ENCODE results near the gene CHN2.

The CHN2 gene

GRCh38 chr7:29274146-29275017 lies 79.8 kb downstream of the CHN2 start:
- no peaks in the 10 kb centered on the region for H3K79me2 ChIP-seq (ENCODE audit: insufficient read depth, low read length)
- H3K36me3 ChIP-seq (ENCODE audit: low read length): no peaks in the 10 kb centered on the region
- peaks cover 23% of the 10 kb centered on the region for H3F3A ChIP-seq (ENCODE audit: insufficient read depth)
- H2AFZ ChIP-seq (ENCODE audit: low read depth, low read length, severe bottlenecking): no peak overlapping the region
- TF ChIP-seq EZH2phosphoT487 (conservative IDR thresholded peaks at IDR 0.05; ENCODE audit: low read length) (no peak), CTCF (IDR thresholded peaks at IDR 0.05; ENCODE audit: insufficient read depth, low read length, poor library complexity, severe bottlenecking) (no peak)
- no peaks in the 10 kb centered on the region for H4K20me1 ChIP-seq (ENCODE audit: low read depth, low read length)
- H3K9me2 ChIP-seq (replicated peaks; ENCODE audit: insufficient read depth, low read length): no peaks in the 10 kb centered on the region
- H3K4me3 ChIP-seq (ENCODE audit: insufficient read depth, low read length, poor library complexity, severe bottlenecking): no peak overlapping the region
- peak overlapping the region; percentile 95 for H3K27ac ChIP-seq (ENCODE audit: low read depth, low read length)
- no peaks in the 10 kb centered on the region for H3K27me3 ChIP-seq (ENCODE audit: low read length)
- no peak overlapping the region for H3K9ac ChIP-seq (ENCODE audit: low read length)
- peak overlapping the region; percentile 56 for H3K4me2 ChIP-seq (ENCODE audit: low read depth, low read length, poor library complexity, severe bottlenecking)
- H3K9me3 ChIP-seq (ENCODE audit: insufficient read depth, low read length): no peaks in the 10 kb centered on the region

DNA sequence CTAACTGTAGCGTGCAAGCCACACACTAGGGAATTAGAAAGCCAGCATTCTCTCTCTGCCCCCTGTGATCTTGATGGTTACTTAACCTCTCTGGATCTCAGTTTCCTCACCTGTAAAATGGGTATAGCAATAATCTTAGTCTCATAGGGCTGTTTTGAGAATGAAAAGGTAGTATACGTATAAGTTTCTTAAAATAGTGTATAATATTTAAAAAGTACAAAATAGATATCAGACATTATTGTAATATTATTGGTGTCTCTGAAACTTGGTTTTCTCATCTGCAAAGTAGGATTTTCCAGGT lies 80.4 kb downstream of the CHN2 start:
- Histone ChIP-seq H3K27me3 (ENCODE audit: low read length) (no peaks in the 10 kb centered on the region), H3K4me3 (ENCODE audit: insufficient read depth, low read length, poor library complexity, severe bottlenecking) (no peak overlapping the region), H3K36me3 (ENCODE audit: low read length) (no peaks in the 10 kb centered on the region), H3K9ac (ENCODE audit: low read length) (no peak overlapping the region), H3K79me2 (ENCODE audit: insufficient read depth, low read length) (no peaks in the 10 kb centered on the region), H2AFZ (ENCODE audit: low read depth, low read length, severe bottlenecking) (no peak overlapping the region), H4K20me1 (ENCODE audit: low read depth, low read length) (no peaks in the 10 kb centered on the region), H3K4me2 (ENCODE audit: low read depth, low read length, poor library complexity, severe bottlenecking) (peak overlapping the region; percentile 56), H3K27ac (ENCODE audit: low read depth, low read length) (peak overlapping the region; percentile 95), H3F3A (ENCODE audit: insufficient read depth) (peaks cover 23% of the 10 kb centered on the region), H3K9me3 (ENCODE audit: insufficient read depth, low read length) (no peaks in the 10 kb centered on the region), H3K9me2 (replicated peaks; ENCODE audit: insufficient read depth, low read length) (no peaks in the 10 kb centered on the region)
- TF ChIP-seq EZH2phosphoT487 (conservative IDR thresholded peaks at IDR 0.05; ENCODE audit: low read length): no peak
- TF ChIP-seq CTCF (IDR thresholded peaks at IDR 0.05; ENCODE audit: insufficient read depth, low read length, poor library complexity, severe bottlenecking): no peak

DNA sequence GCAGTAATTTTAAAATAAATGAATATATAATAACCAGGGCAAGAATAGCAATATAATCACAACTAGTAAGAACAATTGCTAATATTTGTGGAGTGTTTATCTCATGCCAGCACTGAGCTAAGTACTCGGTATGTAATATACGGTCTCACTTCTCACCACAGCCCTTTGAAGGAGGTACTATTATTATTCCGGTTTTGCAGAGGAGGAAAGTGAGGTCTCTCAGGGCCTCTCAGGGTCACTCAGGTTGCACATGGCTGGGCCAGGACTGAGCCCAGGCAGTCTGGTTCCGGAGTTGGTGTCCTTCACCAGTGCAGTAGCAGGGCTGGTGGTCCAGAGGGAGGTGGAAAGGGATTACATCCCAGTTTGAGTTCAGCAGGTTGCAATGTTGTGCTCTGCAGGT lies 80.9 kb downstream of the CHN2 start:
- Histone ChIP-seq H3K36me3 (ENCODE audit: low read length) (no peaks in the 10 kb centered on the region), H4K20me1 (ENCODE audit: low read depth, low read length) (no peaks in the 10 kb centered on the region), H3K4me3 (ENCODE audit: insufficient read depth, low read length, poor library complexity, severe bottlenecking) (no peak overlapping the region), H3K27me3 (ENCODE audit: low read length) (no peaks in the 10 kb centered on the region), H3K9me2 (replicated peaks; ENCODE audit: insufficient read depth, low read length) (no peaks in the 10 kb centered on the region), H3K79me2 (ENCODE audit: insufficient read depth, low read length) (no peaks in the 10 kb centered on the region), H3K27ac (ENCODE audit: low read depth, low read length) (peak overlapping the region; percentile 95), H3F3A (ENCODE audit: insufficient read depth) (peaks cover 23% of the 10 kb centered on the region), H2AFZ (ENCODE audit: low read depth, low read length, severe bottlenecking) (no peak overlapping the region), H3K9ac (ENCODE audit: low read length) (peak overlapping the region; percentile 47), H3K9me3 (ENCODE audit: insufficient read depth, low read length) (no peaks in the 10 kb centered on the region), H3K4me2 (ENCODE audit: low read depth, low read length, poor library complexity, severe bottlenecking) (peak overlapping the region; percentile 56)
- TF ChIP-seq EZH2phosphoT487 (conservative IDR thresholded peaks at IDR 0.05; ENCODE audit: low read length) (no peak), CTCF (IDR thresholded peaks at IDR 0.05; ENCODE audit: insufficient read depth, low read length, poor library complexity, severe bottlenecking) (no peak)
